ENCODE measurements around the gene TRPC4AP. TPM values are rescaled to one million over a fixed set of nuclear protein-coding genes. Genes with fewer than 3 reads are reported as not detected.
A peak's percentile ranks its signal among the peaks of the same experiment; 100 is the strongest.

TRPC4AP gene
- total RNA-seq, 4 donors from 2014 or later = 62.7 to 101 (median 80.8) TPM

GRCh38 chr20:35015863-35016193 is 76.8 kb downstream of the TRPC4AP start:
- Histone ChIP-seq H3K27ac (no peak overlapping the region), H3K36me3 (peaks cover 0 to 73% (median 0%) of the 10 kb centered on the region in 3 donors), H3K9me3 (no peaks in the 10 kb centered on the region), H3K4me3 (no peak overlapping the region), H3K27me3 (no peaks in the 10 kb centered on the region), H3K4me1 (no peaks in the 10 kb centered on the region)
- no peak for DNase-seq
- no peak for TF ChIP-seq CTCF (IDR thresholded peaks at IDR 0.05)
- no peak for TF ChIP-seq POLR2A (IDR thresholded peaks at IDR 0.05)

GRCh38 chr20:35014537-35014936 is 78.1 kb downstream of the TRPC4AP start:
- H3K4me1 ChIP-seq = no peaks in the 10 kb centered on the region
- no peaks in the 10 kb centered on the region for H3K9me3 ChIP-seq
- peaks cover 0 to 78% (median 0%) of the 10 kb centered on the region in 3 donors for H3K36me3 ChIP-seq
- DNase-seq = peak in 1 of 3 donors; percentile 34
- no peak overlapping the region for H3K27ac ChIP-seq
- H3K4me3 ChIP-seq = no peak overlapping the region
- no peaks in the 10 kb centered on the region for H3K27me3 ChIP-seq
- no peak for TF ChIP-seq CTCF (IDR thresholded peaks at IDR 0.05)
- TF ChIP-seq POLR2A (IDR thresholded peaks at IDR 0.05) = no peak

- H3K9me3 ChIP-seq = no peaks in the 10 kb centered on the region
- no peaks in the 10 kb centered on the region for H3K4me1 ChIP-seq
- no peaks in the 10 kb centered on the region for H3K27me3 ChIP-seq
- TF ChIP-seq CTCF (IDR thresholded peaks at IDR 0.05) (no peak), POLR2A (IDR thresholded peaks at IDR 0.05) (no peak)
- peaks cover 0 to 81% (median 0%) of the 10 kb centered on the region in 3 donors for H3K36me3 ChIP-seq
- H3K4me3 ChIP-seq = no peak overlapping the region
- no peak overlapping the region for H3K27ac ChIP-seq
- DNase-seq = peak in 2 of 3 donors; percentile 23 to 38
Observed at GRCh38 chr20:35013421-35014411, 78.9 kb downstream of the TRPC4AP start.

GRCh38 chr20:35012227-35013069 is 80.2 kb downstream of the TRPC4AP start:
- no peaks in the 10 kb centered on the region for H3K27me3 ChIP-seq
- no peak overlapping the region for H3K4me3 ChIP-seq
- H3K36me3 ChIP-seq = peaks cover 0 to 85% (median 0%) of the 10 kb centered on the region in 3 donors
- no peaks in the 10 kb centered on the region for H3K9me3 ChIP-seq
- no peak overlapping the region for H3K27ac ChIP-seq
- DNase-seq = peak in 2 of 3 donors; percentile 18 to 29
- no peaks in the 10 kb centered on the region for H3K4me1 ChIP-seq
- TF ChIP-seq CTCF (IDR thresholded peaks at IDR 0.05) (no peak), POLR2A (IDR thresholded peaks at IDR 0.05) (no peak)

- no peak overlapping the region for H3K27ac ChIP-seq
- peak in 2 of 3 donors; percentile 19 to 30 for DNase-seq
- no peaks in the 10 kb centered on the region for H3K27me3 ChIP-seq
- TF ChIP-seq POLR2A (IDR thresholded peaks at IDR 0.05) = no peak
- no peak for TF ChIP-seq CTCF (IDR thresholded peaks at IDR 0.05)
- no peak overlapping the region for H3K4me3 ChIP-seq
- no peaks in the 10 kb centered on the region for H3K9me3 ChIP-seq
- H3K4me1 ChIP-seq = no peaks in the 10 kb centered on the region
- H3K36me3 ChIP-seq = peaks cover 0 to 93% (median 0%) of the 10 kb centered on the region in 3 donors
Observed at GRCh38 chr20:35011589-35012226, 80.9 kb downstream of the TRPC4AP start.
